SK-N-MC (cell line): ENCODE data around the gene ACTR2.

ENCODE experiments used
- EZH2 ChIP-seq: fragments of 200-600 bp; sonication (generic); IDR thresholded peaks from one replicate; pipeline ENCODE4 v1.6.1; 2017; ENCODE audit warnings: antibody characterized with exemption
- POLR2AphosphoS5 ChIP-seq: IDR thresholded peaks from 2 replicates; pipeline ENCODE4 v1.6.1; 2012; ENCODE audit warnings: mild to moderate bottlenecking, low read depth, low read length, borderline replicate concordance

GRCh38 chr2:65214843-65215242 lies 12.8 kb upstream of the ACTR2 start:
- TF ChIP-seq POLR2AphosphoS5 = no peak
- no peak for TF ChIP-seq EZH2
